GM08714 (cell line): ENCODE data around the gene CYREN.

Experiments
- H3K4me3 ChIP-seq: fragments of 200-500 bp; sonication (Bioruptor generic); 2 replicates; pipeline ENCODE4 v1.5.1; 2014; ENCODE audit warnings: mild to moderate bottlenecking, low read length, inconsistent platforms
- ZNF274 ChIP-seq: IDR thresholded peaks from 2 replicates; pipeline ENCODE4 v1.6.1; 2012; ENCODE audit warnings: mild to moderate bottlenecking, low read depth, low read length

The CYREN gene

DNA sequence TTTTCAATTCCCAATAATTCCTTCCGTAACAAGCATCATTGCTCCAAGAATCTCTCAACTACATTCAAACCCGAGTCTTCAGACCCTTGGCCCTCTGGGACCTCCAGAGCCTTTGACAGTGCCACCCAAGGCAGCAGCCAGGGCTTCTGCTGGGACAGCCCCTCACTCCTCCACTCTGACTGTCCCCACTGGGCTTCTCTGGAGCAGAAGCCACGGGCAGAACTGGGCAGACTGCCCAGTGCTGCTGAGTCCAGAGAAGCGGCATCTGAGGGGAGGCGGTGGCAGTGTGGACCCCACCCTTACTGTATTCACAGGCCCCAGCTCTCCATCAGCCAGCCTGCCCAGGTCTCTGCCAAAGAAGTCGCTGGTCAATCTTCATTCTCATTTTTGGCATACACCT, 8.8 kb downstream of the CYREN start:
- no peak for TF ChIP-seq ZNF274

DNA sequence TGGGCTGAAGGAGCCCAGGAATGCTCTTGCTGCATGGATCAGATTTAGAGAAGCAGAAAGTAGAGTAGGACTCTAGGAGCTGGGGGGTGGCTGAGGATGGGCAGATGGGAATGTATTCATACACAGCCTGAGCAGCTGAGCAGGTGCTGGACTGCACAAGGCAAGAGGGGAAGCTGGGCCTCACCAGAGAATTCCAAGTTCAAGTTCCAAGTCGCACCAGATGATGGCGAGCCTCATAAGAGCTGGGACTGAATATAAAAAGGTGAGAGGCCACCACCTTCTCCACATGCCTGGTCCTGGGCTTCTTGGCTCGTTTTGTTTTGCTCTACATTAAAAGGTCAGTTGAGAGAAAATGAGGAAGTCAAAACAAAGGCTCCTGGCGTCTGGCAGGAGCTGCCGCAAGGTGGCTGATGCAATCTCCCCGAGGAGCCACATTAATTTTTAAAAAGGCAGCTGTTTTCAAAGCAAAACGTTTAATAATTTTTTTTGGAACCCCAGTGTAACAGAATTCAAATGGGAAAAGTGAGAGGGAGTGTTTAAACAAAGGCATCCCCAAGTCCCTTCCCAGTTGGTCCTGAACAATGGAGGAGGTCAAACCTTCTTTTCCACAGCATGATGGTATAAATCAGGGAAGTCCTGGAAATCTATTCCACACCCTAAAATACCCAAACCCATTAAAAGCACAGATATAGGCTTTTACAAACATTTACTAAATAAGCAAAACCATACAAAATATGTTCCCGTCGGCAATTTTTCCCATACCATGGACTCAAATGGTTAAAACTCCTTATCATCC, 9.5 kb downstream of the CYREN start:
- H3K4me3 ChIP-seq: peak overlapping the region; percentile 25; the same call in 1 of the 2 replicates
- TF ChIP-seq ZNF274: no peak

More for the DNA sequence above, 8.8 kb downstream of the CYREN start:
- H3K4me3 ChIP-seq: no peak overlapping the region

GRCh38 chr7:135160098-135160857, 10.2 kb downstream of the CYREN start:
- H3K4me3 ChIP-seq: peak overlapping the region; percentile 25; the same call in 1 of the 2 replicates
- no peak for TF ChIP-seq ZNF274

DNA sequence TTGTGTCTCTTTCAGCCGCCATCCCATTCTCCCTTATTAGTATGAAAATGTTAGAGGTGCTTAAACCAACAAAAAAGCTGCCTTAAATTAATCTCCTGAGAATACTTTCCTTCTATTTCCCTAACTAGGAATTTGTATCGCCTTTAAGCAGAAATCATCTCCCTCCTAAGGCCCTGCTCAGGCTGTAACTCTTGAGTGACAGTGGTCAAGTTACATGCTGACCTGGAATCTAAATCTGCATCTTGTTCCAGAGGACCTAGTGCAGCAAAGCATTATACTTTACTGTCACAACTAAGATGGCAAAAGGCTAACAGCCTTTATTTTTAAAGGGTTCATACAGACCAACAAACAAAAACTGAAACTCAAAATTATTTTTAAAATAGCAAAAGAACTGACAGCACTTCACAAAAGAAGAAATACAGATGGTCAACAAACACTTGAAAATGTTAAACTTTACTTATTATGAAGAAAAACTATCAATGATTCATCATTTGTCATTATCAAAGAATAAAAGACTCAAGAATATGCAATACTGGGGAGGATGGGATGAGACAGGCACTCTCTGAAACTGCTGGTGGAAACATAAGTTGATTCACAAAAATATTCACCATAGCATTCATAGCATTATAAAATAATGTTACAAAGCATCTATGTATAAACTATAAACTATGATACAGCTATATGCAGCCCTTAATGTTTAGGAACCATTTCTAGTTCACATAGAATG, 11.0 kb downstream of the CYREN start:
- TF ChIP-seq ZNF274: no peak
- H3K4me3 ChIP-seq: no peak overlapping the region

DNA sequence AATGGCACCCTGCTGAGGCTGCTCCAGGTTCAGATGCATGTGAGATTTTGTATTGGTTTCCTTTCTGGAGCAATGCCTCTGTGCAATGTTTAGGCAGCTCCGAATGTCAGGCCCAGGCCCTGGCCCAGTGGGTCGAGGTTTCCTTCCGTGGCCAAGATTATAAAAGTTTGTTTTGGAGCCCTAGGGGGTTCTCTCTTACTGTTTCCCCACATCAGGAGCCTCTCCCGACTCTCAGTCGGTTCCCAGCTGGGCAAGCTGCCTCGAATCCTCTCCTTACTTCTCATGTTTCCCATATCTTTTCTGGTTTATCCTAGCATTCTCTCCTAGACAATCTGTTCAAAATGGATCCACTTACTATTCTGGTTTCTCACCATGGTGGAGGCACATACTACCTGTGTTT, 11.6 kb downstream of the CYREN start:
- no peak overlapping the region for H3K4me3 ChIP-seq
- no peak for TF ChIP-seq ZNF274

GRCh38 chr7:135158141-135158655, 12.3 kb downstream of the CYREN start:
- no peak for TF ChIP-seq ZNF274
- H3K4me3 ChIP-seq: no peak overlapping the region

GRCh38 chr7:135156290-135156689, 14.2 kb downstream of the CYREN start:
- no peak for TF ChIP-seq ZNF274
- H3K4me3 ChIP-seq: no peak overlapping the region

GRCh38 chr7:135154734-135155133, 15.8 kb downstream of the CYREN start:
- no peak overlapping the region for H3K4me3 ChIP-seq
- TF ChIP-seq ZNF274: no peak

GRCh38 chr7:135152442-135152841, 18.1 kb downstream of the CYREN start:
- no peak overlapping the region; the same call in 1 of the 2 replicates for H3K4me3 ChIP-seq
- no peak for TF ChIP-seq ZNF274

GRCh38 chr7:135151533-135151932, 19.0 kb downstream of the CYREN start:
- TF ChIP-seq ZNF274: no peak
- H3K4me3 ChIP-seq: peak overlapping the region; percentile 20; the same call in 1 of the 2 replicates

DNA sequence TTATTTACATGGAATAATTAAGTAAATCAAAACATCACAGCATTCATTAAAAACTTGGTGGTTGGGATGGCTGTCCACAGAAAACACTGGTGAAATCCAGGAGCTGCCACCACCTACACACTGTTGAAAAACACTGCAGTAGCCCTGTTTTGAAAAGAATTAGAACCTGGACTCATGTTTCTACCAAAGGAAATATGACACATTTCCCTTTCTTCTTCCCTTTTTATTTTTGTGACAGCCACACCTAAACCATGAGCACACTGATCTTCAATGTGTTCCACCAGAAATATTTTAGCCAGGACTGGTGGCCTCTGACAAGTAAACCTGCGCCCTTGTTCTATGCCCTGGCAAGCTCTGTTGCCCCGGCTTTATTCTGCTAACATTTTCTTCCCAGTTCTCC, 19.4 kb downstream of the CYREN start:
- H3K4me3 ChIP-seq: peak overlapping the region; percentile 20; the same call in 1 of the 2 replicates
- TF ChIP-seq ZNF274: no peak

DNA sequence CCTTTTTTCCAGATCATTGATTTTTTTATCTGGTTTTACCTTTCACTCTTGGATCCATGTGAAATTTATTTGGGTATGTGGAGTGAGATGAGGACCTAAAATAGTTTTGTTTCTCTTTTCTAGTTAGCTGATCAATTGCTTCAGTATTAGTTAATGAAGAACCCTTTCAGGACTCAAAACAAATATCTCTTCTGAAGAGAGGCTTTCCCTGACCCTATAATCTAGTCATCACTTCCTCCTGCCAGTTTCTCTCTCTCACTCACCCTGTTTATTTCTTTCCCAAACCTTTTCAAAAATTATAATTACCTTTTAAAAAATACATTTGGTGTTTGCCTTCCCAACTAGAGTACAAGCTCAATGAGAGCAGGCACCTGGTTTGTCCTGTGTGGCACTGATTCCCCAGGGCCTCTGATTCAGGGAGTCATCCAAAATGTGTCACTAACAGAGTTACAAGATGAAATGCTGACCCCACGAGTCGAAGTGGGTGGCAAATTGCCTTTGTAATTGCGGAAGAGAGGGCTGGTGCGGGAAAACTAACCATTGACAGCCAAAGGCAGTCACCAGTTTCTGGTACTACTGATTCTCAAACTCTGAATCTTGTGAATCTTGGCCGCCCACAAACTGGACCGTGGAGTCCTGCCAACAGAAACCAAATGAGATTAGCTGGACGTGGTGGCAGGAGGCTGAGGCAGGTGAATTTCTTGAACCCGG, 20.3 kb downstream of the CYREN start:
- no peak for TF ChIP-seq ZNF274
- peak overlapping the region; percentile 46; the same call in 1 of the 2 replicates for H3K4me3 ChIP-seq

GRCh38 chr7:135147899-135148721, 22.4 kb downstream of the CYREN start, which contains the start of gene TMEM140:
TSS of gene TMEM140 (plus strand) at chr7:135148072. CDS start at chr7:135164442, 16,370 bp downstream.
- peak within 1 kb of the TSS; percentile 94 for H3K4me3 ChIP-seq
- TF ChIP-seq ZNF274: no peak
